HEK293 (cell line): ENCODE results near the gene EIF4A2.

Experiments
- CTCF ChIA-PET: fragments of 350-600 bp; formaldehyde crosslinking; extraction: SDS; loops from one replicate; lab custom pipeline; 2021; ENCODE audit warnings: antibody characterized with exemption; lab: Yijun Ruan, JAX
- POLR2A ChIA-PET: fragments of 300-600 bp; formaldehyde crosslinking; extraction: SDS; loops from one replicate; lab custom pipeline; 2020; ENCODE audit warnings: antibody characterized with exemption, inconsistent platforms; lab: Yijun Ruan, JAX
- H3K27ac ChIP-seq: fragments of 200-500 bp; sonication (Bioruptor generic); 2 replicates; pipeline ENCODE4 v1.5.1; 2014; ENCODE audit warnings: low read depth, low read length, control low read depth, inconsistent platforms; ENCODE audit errors: extremely low read depth
- H3K36me3 ChIP-seq, 2 experiments: fragments of 200-500 bp in 1 of 2; sonication (Bioruptor generic) in 1 of 2; 1 replicate in 1 of 2; 2 replicates in 1 of 2; pipeline ENCODE4 v1.5.1; 2014 to 2017; ENCODE audit warnings: inconsistent platforms in 2 of 2, low read length in 2 of 2; ENCODE audit not compliant: control insufficient read depth in 2 of 2, insufficient read depth in 1 of 2
- H3K4me1 ChIP-seq: fragments of 200-500 bp; sonication (Bioruptor generic); 2 replicates; pipeline ENCODE4 v1.5.1; 2014; ENCODE audit warnings: mild to moderate bottlenecking, low read length, inconsistent platforms; ENCODE audit not compliant: control insufficient read depth, insufficient read depth
- H3K4me3 ChIP-seq: 2 replicates; pipeline ENCODE4 v1.5.1; 2011; ENCODE audit warnings: low read depth, mild to moderate bottlenecking, control low read depth, low read length, moderate library complexity
- H3K9me3 ChIP-seq: fragments of 200-500 bp; sonication (Bioruptor generic); 2 replicates; pipeline ENCODE4 v1.5.1; 2014; ENCODE audit warnings: low read depth, low read length, inconsistent platforms; ENCODE audit not compliant: control insufficient read depth, insufficient read depth
- BCL11A ChIP-seq: fragments of 450-650 bp; formaldehyde crosslinking; IDR thresholded peaks from 2 replicates; pipeline ENCODE4 v1.5.1; 2016; ENCODE audit warnings: low read depth, missing biosample characterization, missing genetic modification characterization
- INSM2 ChIP-seq: fragments of 450-650 bp; formaldehyde crosslinking; IDR thresholded peaks from 2 replicates; pipeline ENCODE4 v1.5.1; 2016; ENCODE audit warnings: missing biosample characterization, missing genetic modification characterization
- ZBTB1 ChIP-seq: fragments of 450-650 bp; formaldehyde crosslinking; IDR thresholded peaks from 2 replicates; pipeline ENCODE4 v1.5.1; 2016; ENCODE audit warnings: missing biosample characterization, missing genetic modification characterization
- ZBTB10 ChIP-seq: fragments of 450-650 bp; formaldehyde crosslinking; IDR thresholded peaks from 2 replicates; pipeline ENCODE4 v1.5.1; 2016; ENCODE audit warnings: missing biosample characterization, missing genetic modification characterization
- ZBTB11 ChIP-seq: fragments of 450-650 bp; formaldehyde crosslinking; conservative IDR thresholded peaks from 2 replicates; pipeline ENCODE4 v1.5.1; 2016; ENCODE audit warnings: low read depth, missing biosample characterization, missing genetic modification characterization
- ZBTB26 ChIP-seq: fragments of 450-650 bp; formaldehyde crosslinking; optimal IDR thresholded peaks from 2 replicates; pipeline ENCODE3; 2016; ENCODE audit warnings: missing biosample characterization, mild to moderate bottlenecking, missing genetic modification characterization
- ZFP37 ChIP-seq: fragments of 450-650 bp; formaldehyde crosslinking; IDR thresholded peaks from 2 replicates; pipeline ENCODE4 v1.5.1; 2016; ENCODE audit warnings: missing biosample characterization, missing genetic modification characterization
- ZNF112 ChIP-seq: fragments of 450-650 bp; formaldehyde crosslinking; IDR thresholded peaks from 2 replicates; pipeline ENCODE4 v1.5.0; 2017; ENCODE audit warnings: missing biosample characterization, missing genetic modification characterization
- ZNF138 ChIP-seq: fragments of 450-650 bp; formaldehyde crosslinking; IDR thresholded peaks from 2 replicates; pipeline ENCODE4 v1.5.1; 2016; ENCODE audit warnings: missing biosample characterization, missing genetic modification characterization, borderline replicate concordance
- ZNF184 ChIP-seq: fragments of 450-650 bp; IDR thresholded peaks from 2 replicates; pipeline ENCODE4 v1.5.1; 2018; ENCODE audit warnings: missing biosample characterization, mild to moderate bottlenecking, missing genetic modification characterization
- ZNF211 ChIP-seq: fragments of 450-650 bp; formaldehyde crosslinking; IDR thresholded peaks from 2 replicates; pipeline ENCODE4 v1.5.1; 2016; ENCODE audit warnings: low read depth, missing biosample characterization, missing genetic modification characterization
- ZNF292 ChIP-seq: fragments of 450-650 bp; formaldehyde crosslinking; IDR thresholded peaks from 2 replicates; pipeline ENCODE4 v1.5.1; 2016; ENCODE audit warnings: low read depth, missing biosample characterization, missing genetic modification characterization, borderline replicate concordance
- ZNF354C ChIP-seq: fragments of 450-650 bp; formaldehyde crosslinking; IDR thresholded peaks from 2 replicates; pipeline ENCODE4 v1.5.1; 2016; ENCODE audit warnings: missing biosample characterization, missing genetic modification characterization, low read depth, borderline replicate concordance
- ZNF366 ChIP-seq: fragments of 450-650 bp; formaldehyde crosslinking; conservative IDR thresholded peaks from 2 replicates; pipeline ENCODE4 v1.5.1; 2016; ENCODE audit warnings: missing biosample characterization, missing genetic modification characterization
- ZNF394 ChIP-seq: fragments of 450-650 bp; formaldehyde crosslinking; IDR thresholded peaks from 2 replicates; pipeline ENCODE4 v1.5.1; 2016; ENCODE audit warnings: missing biosample characterization, missing genetic modification characterization, mild to moderate bottlenecking, moderate library complexity, borderline replicate concordance
- ZNF404 ChIP-seq: fragments of 450-650 bp; formaldehyde crosslinking; IDR thresholded peaks from 2 replicates; pipeline ENCODE4 v1.5.1; 2017; ENCODE audit warnings: missing biosample characterization, missing genetic modification characterization
- ZNF416 ChIP-seq: fragments of 450-650 bp; formaldehyde crosslinking; IDR thresholded peaks from 2 replicates; pipeline ENCODE4 v1.5.1; 2016; ENCODE audit warnings: missing biosample characterization, missing genetic modification characterization
- ZNF600 ChIP-seq: fragments of 450-650 bp; formaldehyde crosslinking; IDR thresholded peaks from 2 replicates; pipeline ENCODE4 v1.5.1; 2016; ENCODE audit warnings: missing biosample characterization, missing genetic modification characterization
- ZNF658 ChIP-seq: fragments of 450-650 bp; formaldehyde crosslinking; IDR thresholded peaks from 2 replicates; pipeline ENCODE4; 2016; ENCODE audit warnings: missing biosample characterization, missing genetic modification characterization
- ZNF701 ChIP-seq: fragments of 450-650 bp; formaldehyde crosslinking; IDR thresholded peaks from 2 replicates; pipeline ENCODE4 v1.5.1; 2016; ENCODE audit warnings: missing biosample characterization, missing genetic modification characterization
- TF ChIP-seq, protein P1 (sequence below): fragments of 450-650 bp; formaldehyde crosslinking; IDR thresholded peaks from 2 replicates; pipeline ENCODE4 v1.5.1; 2016; ENCODE audit warnings: missing biosample characterization, missing genetic modification characterization

EIF4A2 gene

GRCh38 chr3:186743666-186744065 is 39.7 kb upstream of the EIF4A2 start:
- ChIA-PET CTCF (interaction anchor here (1.8 kb wide), 1 partner anchor 127 kb away, joined by 5 read pairs; no protein-coding TSS in a partner anchor), POLR2A (no interaction called here)

GRCh38 chr3:186746008-186746407 is 37.4 kb upstream of the EIF4A2 start:
- POLR2A ChIA-PET, result interaction anchor here (0.6 kb wide), 1 partner anchor 60 kb away, joined by 4 read pairs; the partner anchor contains the start of gene RFC4
- Histone ChIP-seq H3K27ac (no peak overlapping the region), H3K9me3 (no peaks in the 10 kb centered on the region), H3K4me3 (no peak overlapping the region), H3K36me3 (no peaks in the 10 kb centered on the region), H3K4me1 (no peaks in the 10 kb centered on the region)
- CTCF ChIA-PET, result no interaction called here
- no peak for TF ChIP-seq ZNF394 (tag by site-specific recombination)

More at GRCh38 chr3:186743666-186744065, 39.7 kb upstream of the EIF4A2 start:
- H3K4me3 ChIP-seq, result no peak overlapping the region
- no peaks in the 10 kb centered on the region for H3K9me3 ChIP-seq
- no peak overlapping the region for H3K27ac ChIP-seq
- H3K36me3 ChIP-seq, result no peaks in the 10 kb centered on the region
- TF ChIP-seq ZNF112 (tag by site-specific recombination) (no peak), ZNF211 (tag by site-specific recombination) (no peak), BCL11A (no peak), ZNF416 (no peak), ZNF184 (tag by site-specific recombination) (no peak), ZNF701 (tag by site-specific recombination) (no peak), ZNF366 (tag by site-specific recombination) (no peak)
- TF ChIP-seq, protein P1, sequence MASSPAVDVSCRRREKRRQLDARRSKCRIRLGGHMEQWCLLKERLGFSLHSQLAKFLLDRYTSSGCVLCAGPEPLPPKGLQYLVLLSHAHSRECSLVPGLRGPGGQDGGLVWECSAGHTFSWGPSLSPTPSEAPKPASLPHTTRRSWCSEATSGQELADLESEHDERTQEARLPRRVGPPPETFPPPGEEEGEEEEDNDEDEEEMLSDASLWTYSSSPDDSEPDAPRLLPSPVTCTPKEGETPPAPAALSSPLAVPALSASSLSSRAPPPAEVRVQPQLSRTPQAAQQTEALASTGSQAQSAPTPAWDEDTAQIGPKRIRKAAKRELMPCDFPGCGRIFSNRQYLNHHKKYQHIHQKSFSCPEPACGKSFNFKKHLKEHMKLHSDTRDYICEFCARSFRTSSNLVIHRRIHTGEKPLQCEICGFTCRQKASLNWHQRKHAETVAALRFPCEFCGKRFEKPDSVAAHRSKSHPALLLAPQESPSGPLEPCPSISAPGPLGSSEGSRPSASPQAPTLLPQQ (tag by site-specific recombination), result no peak
- no peaks in the 10 kb centered on the region for H3K4me1 ChIP-seq

GRCh38 chr3:186750316-186750715 is 33.1 kb upstream of the EIF4A2 start:
- Histone ChIP-seq H3K4me3 (no peak overlapping the region), H3K36me3 (no peaks in the 10 kb centered on the region), H3K4me1 (no peaks in the 10 kb centered on the region), H3K27ac (no peak overlapping the region), H3K9me3 (no peaks in the 10 kb centered on the region)
- ChIA-PET CTCF (interaction anchor here (0.6 to 2.1 kb wide), 3 partner anchors 19 to 160 kb away, joined by 3 to 7 read pairs (median 3); no protein-coding TSS in a partner anchor), POLR2A (no interaction called here)
- no peak for TF ChIP-seq ZNF394 (tag by site-specific recombination)
- TF ChIP-seq ZBTB11 (tag by site-specific recombination), result no peak
- no peak for TF ChIP-seq ZNF138 (tag by site-specific recombination)
- no peak for TF ChIP-seq ZNF404
- no peak for TF ChIP-seq ZNF292 (tag by site-specific recombination)
- no peak for TF ChIP-seq ZBTB26 (tag by site-specific recombination)
- no peak for TF ChIP-seq INSM2
- TF ChIP-seq ZNF600 (tag by site-specific recombination), result no peak
- no peak for TF ChIP-seq ZBTB1 (tag by site-specific recombination)
- TF ChIP-seq ZFP37, result no peak
- TF ChIP-seq ZNF354C, result no peak
- no peak for TF ChIP-seq ZNF658 (tag by site-specific recombination)
- TF ChIP-seq ZBTB10 (tag by site-specific recombination), result no peak
